ENCODE data around the gene ZNF764.
"Not testable (repeated sequence)": the region's sequence is repeated elsewhere in the genome, so short reads cannot be mapped to it uniquely, and the experiment has no call there.

The ZNF764 gene

GRCh38 chr16:30525844-30526136 is 32.4 kb downstream of the ZNF764 start:
- Mint-ChIP-seq H3K27ac (peak overlapping the region; percentile 28), H3K36me3 (peaks cover 15% of the 10 kb centered on the region)

DNA sequence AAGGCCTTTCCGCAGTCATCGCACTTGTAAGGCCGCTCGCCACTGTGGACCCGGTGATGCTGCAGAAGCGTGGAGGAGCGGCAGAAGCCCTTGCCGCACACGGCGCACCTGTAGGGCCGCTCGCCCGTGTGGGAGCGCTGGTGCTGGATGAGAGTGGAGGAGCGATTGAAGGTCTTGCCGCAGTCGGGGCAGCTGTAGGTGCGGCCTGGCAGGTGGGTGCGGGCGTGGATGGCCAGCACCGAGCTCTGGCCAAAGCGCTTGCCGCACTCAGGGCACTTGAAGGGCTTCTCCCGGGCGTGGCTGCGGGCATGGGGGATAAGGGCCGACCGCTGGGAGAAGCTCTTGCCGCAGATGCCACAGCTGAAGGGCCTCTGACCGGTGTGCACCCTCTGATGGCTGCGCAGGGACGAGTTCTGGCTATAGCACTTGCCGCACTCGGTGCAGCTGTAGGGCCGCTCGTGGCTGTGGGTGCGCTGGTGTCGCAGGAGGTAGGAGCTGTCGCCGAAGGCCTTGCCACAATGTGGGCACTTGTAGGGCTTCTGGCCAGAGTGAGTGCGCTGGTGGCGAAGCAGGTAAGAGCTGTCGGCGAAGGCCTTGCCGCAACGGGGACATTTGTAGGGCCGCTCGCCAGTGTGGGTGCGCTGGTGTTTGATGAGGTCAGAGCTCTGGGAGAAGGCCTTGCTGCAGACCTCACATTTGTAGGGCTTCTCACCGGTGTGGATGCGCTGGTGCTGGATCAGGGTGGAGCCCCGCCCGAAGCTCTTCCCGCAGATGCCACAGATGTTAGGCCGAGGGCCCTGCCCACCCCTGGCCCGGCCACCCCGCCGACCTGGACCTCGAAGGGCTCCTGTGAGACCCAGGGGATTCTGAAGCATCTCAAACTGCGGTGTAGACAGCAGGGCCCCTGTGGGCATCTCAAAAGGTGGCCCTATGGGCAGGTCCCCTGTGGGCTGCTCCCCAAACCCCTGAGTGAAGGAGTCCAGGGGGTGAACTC is 33.3 kb downstream of the ZNF764 start:
- peak overlapping the region; percentile 49 for H3K4me3 Mint-ChIP-seq
- DNase-seq = no peak
- no peak overlapping the region for H3K27ac Mint-ChIP-seq
- H3K27me3 Mint-ChIP-seq = peaks cover 14% of the 10 kb centered on the region
- CTCF ChIA-PET = interaction anchor here (0.9 kb wide), 1 partner anchor 95 kb away, joined by 3 read pairs; the partner anchor contains the start of gene DCTPP1
- H3K9me3 Mint-ChIP-seq = no peaks in the 10 kb centered on the region
- peaks cover 27% of the 10 kb centered on the region for H3K4me1 Mint-ChIP-seq
- H3K36me3 Mint-ChIP-seq = peaks cover 22% of the 10 kb centered on the region

More at GRCh38 chr16:30525844-30526136, 32.4 kb downstream of the ZNF764 start:
- no peak for DNase-seq
- peaks cover 37% of the 10 kb centered on the region for H3K4me1 Mint-ChIP-seq
- H3K9me3 Mint-ChIP-seq = no peaks in the 10 kb centered on the region
- H3K27me3 Mint-ChIP-seq = peaks cover 14% of the 10 kb centered on the region
- peak overlapping the region; percentile 82 for H3K4me3 Mint-ChIP-seq
- CTCF ChIA-PET = interaction anchor here (0.9 kb wide), 1 partner anchor 96 kb away, joined by 3 read pairs; the partner anchor contains the start of gene DCTPP1

DNA sequence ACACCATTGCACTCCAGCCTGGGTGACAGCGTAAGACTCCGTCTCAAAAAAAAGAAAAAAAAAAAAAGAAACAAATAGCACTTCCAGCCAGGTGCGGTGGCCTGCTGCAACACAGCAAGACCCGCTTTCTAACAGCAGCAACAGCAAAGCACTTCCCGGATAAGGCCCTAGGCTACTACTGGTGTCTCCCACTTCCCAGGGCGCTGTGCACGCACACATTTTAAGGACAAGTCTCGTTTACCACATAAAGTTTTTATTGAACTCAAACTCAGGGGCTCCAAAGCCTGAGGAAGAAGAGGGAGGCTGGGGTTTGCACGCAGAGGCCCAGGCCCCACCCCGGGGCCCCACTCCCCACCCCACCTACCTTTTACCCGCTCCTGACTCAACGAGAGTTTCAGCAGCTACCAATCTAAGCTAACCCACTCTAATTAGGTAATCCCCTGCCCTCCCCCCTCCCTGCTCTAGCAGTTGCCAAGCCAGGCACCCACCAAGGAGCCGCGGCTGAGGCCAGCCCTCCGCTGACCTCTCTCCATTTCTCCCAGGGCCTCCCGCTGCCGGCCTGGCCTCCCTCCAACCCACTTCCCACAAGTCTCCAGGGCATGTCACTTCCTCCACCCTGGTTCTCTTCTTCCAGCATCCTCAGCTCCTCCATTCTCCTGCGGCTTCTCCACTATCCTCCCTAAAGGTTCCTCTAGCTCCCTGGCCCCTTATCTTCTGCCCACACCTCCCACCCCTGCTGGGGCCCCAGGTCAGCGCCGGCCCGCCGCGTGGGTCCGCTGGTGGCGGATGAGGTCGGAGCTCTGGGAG is 34.2 kb downstream of the ZNF764 start:
- Mint-ChIP-seq H3K36me3 (peaks cover 31% of the 10 kb centered on the region), H3K27ac (peak overlapping the region; percentile 24), H3K9me3 (no peaks in the 10 kb centered on the region), H3K4me1 (peaks cover 26% of the 10 kb centered on the region), H3K27me3 (peaks cover 14% of the 10 kb centered on the region), H3K4me3 (no peak overlapping the region)
- DNase-seq = no peak
- CTCF ChIA-PET = no interaction called here

DNA sequence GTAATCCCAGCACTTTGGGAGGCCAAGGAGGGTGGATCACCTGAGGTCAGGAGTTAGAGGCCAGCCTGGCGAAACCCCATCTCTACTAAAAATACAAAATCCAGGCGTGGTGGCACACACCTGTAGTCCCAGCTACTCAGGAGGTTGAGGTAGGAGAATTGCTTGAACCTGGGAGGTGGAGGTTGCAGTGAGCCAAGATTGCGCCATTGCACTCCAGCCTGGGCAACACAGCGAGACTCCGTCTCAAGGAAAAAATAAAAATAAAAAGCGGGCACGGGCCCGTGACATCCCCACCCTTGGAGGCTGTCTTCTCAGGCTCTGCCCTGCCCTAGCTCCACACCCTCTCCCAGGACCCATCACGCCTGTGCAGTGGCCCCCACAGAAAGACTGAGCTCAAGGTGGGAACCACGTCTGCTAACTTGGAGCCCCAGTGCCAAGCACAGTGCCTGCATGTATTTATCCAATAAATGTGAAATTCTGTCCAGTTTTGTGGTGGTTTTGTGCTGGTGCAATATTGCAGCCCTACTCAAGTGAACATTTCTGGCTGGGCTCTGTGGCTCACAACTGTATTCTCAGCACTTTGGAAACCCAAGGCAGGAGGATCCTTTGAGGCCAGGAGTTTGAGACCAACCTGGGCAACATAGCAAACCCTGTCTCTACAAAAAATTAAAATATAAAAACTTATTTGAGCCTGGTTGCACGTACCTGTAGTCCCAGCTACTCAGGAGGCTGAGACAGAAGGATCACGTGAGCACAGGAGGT is 35.3 kb downstream of the ZNF764 start:
- peaks cover 20% of the 10 kb centered on the region for H3K4me1 Mint-ChIP-seq
- CTCF ChIA-PET = interaction anchor here (1.0 kb wide), 1 partner anchor 76 kb away, joined by 3 read pairs; no protein-coding TSS in a partner anchor
- H3K27me3 Mint-ChIP-seq = peaks cover 14% of the 10 kb centered on the region
- peaks cover 42% of the 10 kb centered on the region for H3K36me3 Mint-ChIP-seq
- not testable (repeated sequence) for DNase-seq, H3K4me3 Mint-ChIP-seq, H3K9me3 Mint-ChIP-seq
- peak overlapping the region; percentile 69 for H3K27ac Mint-ChIP-seq

DNA sequence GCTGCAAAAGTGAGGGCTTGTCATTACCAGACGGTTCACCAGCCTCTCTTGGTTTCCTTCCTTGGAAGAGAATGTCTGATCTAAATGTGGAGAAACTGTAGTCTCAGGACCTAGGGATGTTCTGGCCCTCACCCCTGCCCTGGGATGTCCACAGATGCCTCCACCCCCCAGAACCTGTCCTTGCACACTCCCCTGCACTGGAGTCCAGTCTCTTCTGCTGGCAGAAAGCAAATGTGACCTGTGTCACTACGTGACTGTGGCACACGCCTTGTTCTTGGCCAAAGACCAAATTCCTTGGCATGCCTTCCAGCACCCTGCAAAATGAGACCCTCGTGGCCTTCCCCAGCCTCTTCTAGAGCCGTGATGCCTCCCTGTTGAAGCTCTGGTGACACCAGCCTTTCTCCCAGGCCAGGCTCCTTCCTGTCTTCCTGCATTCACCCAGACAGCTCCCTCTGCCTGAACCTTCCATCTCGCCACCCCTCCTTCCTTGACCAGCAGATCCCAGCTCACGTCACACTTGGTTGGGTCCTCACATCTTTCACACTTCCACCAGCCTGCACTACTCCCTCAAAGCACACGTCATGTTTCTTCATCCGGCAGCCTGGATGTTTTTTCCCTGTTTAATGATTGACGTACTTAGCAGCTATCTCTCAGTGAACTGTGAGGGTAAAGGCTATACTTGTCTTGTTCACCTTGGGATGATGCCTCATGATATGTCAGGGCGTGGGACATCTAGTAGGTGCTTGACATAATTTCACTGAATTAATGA is 36.1 kb downstream of the ZNF764 start:
- Mint-ChIP-seq H3K9me3 (no peaks in the 10 kb centered on the region), H3K27ac (peak overlapping the region; percentile 42), H3K27me3 (peaks cover 14% of the 10 kb centered on the region), H3K4me1 (peaks cover 15% of the 10 kb centered on the region), H3K4me3 (no peak overlapping the region), H3K36me3 (peaks cover 50% of the 10 kb centered on the region)
- CTCF ChIA-PET = interaction anchor here (1.0 kb wide), 1 partner anchor 76 kb away, joined by 3 read pairs; no protein-coding TSS in a partner anchor
- DNase-seq = no peak

GRCh38 chr16:30521476-30521872 is 36.7 kb downstream of the ZNF764 start:
- Mint-ChIP-seq H3K4me1 (peaks cover 17% of the 10 kb centered on the region), H3K9me3 (no peaks in the 10 kb centered on the region), H3K36me3 (peaks cover 56% of the 10 kb centered on the region), H3K4me3 (no peak overlapping the region), H3K27ac (peak overlapping the region; percentile 42), H3K27me3 (peaks cover 14% of the 10 kb centered on the region)
- CTCF ChIA-PET = no interaction called here
- no peak for DNase-seq

GRCh38 chr16:30519120-30520049 is 38.8 kb downstream of the ZNF764 start:
- no peaks in the 10 kb centered on the region for H3K27me3 Mint-ChIP-seq
- H3K9me3 Mint-ChIP-seq = no peaks in the 10 kb centered on the region
- CTCF ChIA-PET = interaction anchor here (0.6 to 1.2 kb wide), 5 partner anchors 25 to 212 kb away, joined by 3 to 4 read pairs (median 3); no protein-coding TSS in a partner anchor
- H3K4me3 Mint-ChIP-seq = no peak overlapping the region
- peaks cover 16% of the 10 kb centered on the region for H3K4me1 Mint-ChIP-seq
- no peak for DNase-seq
- peak overlapping the region; percentile 15 for H3K27ac Mint-ChIP-seq
- peaks cover 70% of the 10 kb centered on the region for H3K36me3 Mint-ChIP-seq

GRCh38 chr16:30518552-30518951 is 39.6 kb downstream of the ZNF764 start:
- Mint-ChIP-seq H3K36me3 (peaks cover 76% of the 10 kb centered on the region), H3K4me1 (peaks cover 16% of the 10 kb centered on the region), H3K9me3 (no peaks in the 10 kb centered on the region)

DNA sequence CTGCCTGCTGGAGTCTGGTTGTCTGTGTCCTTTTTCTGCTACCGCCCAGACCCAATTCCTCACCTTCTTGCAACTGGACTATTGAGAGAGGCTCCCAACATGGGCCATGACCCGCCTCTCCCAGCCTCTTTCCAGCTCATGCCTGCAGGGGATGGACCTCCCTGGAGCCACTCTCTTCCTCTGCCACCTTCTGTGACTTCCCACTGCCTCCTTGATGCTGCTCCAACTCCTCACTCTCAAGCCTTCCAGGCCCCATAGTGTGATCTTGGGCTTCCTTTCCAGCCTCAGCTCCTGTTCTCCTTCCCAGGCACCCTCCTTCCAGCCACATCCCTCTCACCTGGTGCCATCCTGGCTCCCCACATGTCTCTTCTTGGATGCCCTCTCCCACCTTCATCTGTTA is 42.9 kb downstream of the ZNF764 start:
- Mint-ChIP-seq H3K4me1 (peaks cover 18% of the 10 kb centered on the region), H3K4me3 (no peak overlapping the region), H3K27me3 (no peaks in the 10 kb centered on the region), H3K36me3 (peaks cover 87% of the 10 kb centered on the region), H3K27ac (peak overlapping the region; percentile 65), H3K9me3 (no peaks in the 10 kb centered on the region)
- CTCF ChIA-PET = interaction anchor here (1.1 kb wide), 1 partner anchor 100 kb away, joined by 3 read pairs; no protein-coding TSS in a partner anchor
- DNase-seq = no peak

More at GRCh38 chr16:30518552-30518951, 39.6 kb downstream of the ZNF764 start:
- H3K27ac Mint-ChIP-seq = no peak overlapping the region
- no peak overlapping the region for H3K4me3 Mint-ChIP-seq
- no peaks in the 10 kb centered on the region for H3K27me3 Mint-ChIP-seq
- no peak for DNase-seq
- CTCF ChIA-PET = interaction anchor here (0.8 to 1.2 kb wide), 3 partner anchors 24 to 80 kb away, joined by 3 read pairs; no protein-coding TSS in a partner anchor

- DNase-seq = no peak
- peak overlapping the region; percentile 53 for H3K27ac Mint-ChIP-seq
- H3K27me3 Mint-ChIP-seq = no peaks in the 10 kb centered on the region
- H3K9me3 Mint-ChIP-seq = no peaks in the 10 kb centered on the region
- H3K36me3 Mint-ChIP-seq = peaks cover 71% of the 10 kb centered on the region
- no peak overlapping the region for H3K4me3 Mint-ChIP-seq
- H3K4me1 Mint-ChIP-seq = peaks cover 8% of the 10 kb centered on the region
- CTCF ChIA-PET = interaction anchor here (1.1 kb wide), 1 partner anchor 147 kb away, joined by 3 read pairs; the partner anchor contains the start of gene FBRS
Observed at GRCh38 chr16:30511509-30511908, 46.7 kb downstream of the ZNF764 start.

GRCh38 chr16:30510376-30510938 is 47.7 kb downstream of the ZNF764 start:
- H3K4me1 Mint-ChIP-seq = peaks cover 8% of the 10 kb centered on the region

More at GRCh38 chr16:30510376-30510938, 47.7 kb downstream of the ZNF764 start:
- no peak overlapping the region for H3K4me3 Mint-ChIP-seq
- H3K27me3 Mint-ChIP-seq = no peaks in the 10 kb centered on the region
- H3K9me3 Mint-ChIP-seq = no peaks in the 10 kb centered on the region
- CTCF ChIA-PET = interaction anchor here (0.6 to 1.8 kb wide), 5 partner anchors 81 to 126 kb away, joined by 3 to 7 read pairs (median 3); partner anchors contain the start of genes DCTPP1 and ZNF689
- H3K27ac Mint-ChIP-seq = peak overlapping the region; percentile 15
- no peak for DNase-seq
- peaks cover 68% of the 10 kb centered on the region for H3K36me3 Mint-ChIP-seq
